Dermis lymphatic vessel endothelial cell (primary cell): ENCODE data around the gene SGK2. TPM values are rescaled to one million over a fixed set of nuclear protein-coding genes. Genes with fewer than 3 reads are reported as not detected.

Source experiments
- total RNA-seq: library from RNA; depleted of rRNA; stranded (reverse); fragments of >200 nt; gene quantifications from 2 replicates; pipeline ENCODE4 v1.2.1, GENCODE V29; 2014

SGK2 gene
- 0.09 and 0.43 TPM in 2 replicates for total RNA-seq

GRCh38 chr20:43558412-43559146, at the start of gene SGK2:
TSS of gene SGK2 (plus strand) at chr20:43559027. CDS start at chr20:43566496, 7,469 bp downstream.

GRCh38 chr20:43590392-43591303, 31.8 kb downstream of the SGK2 start, which contains the start of gene IFT52:
TSS of gene IFT52 (plus strand) at chr20:43590937. CDS start at chr20:43594699, 3,762 bp downstream.

Other genes starting within 250 kb of the SGK2 start
- gene SRSF6, start 101.1 kb upstream of the SGK2 start, total RNA-seq = 55.5 and 57.0 TPM in 2 replicates
- gene L3MBTL1, start 51.3 kb upstream of the SGK2 start, total RNA-seq = 3.4 and 4.9 TPM in 2 replicates
- gene IFT52, start 31.9 kb downstream of the SGK2 start, total RNA-seq = 28.6 and 37.4 TPM in 2 replicates
- 1.8 and 2.6 TPM in 2 replicates for gene MYBL2, start 108.1 kb downstream of the SGK2 start, total RNA-seq
- 0.09 TPM in 1 of 2 replicates, not detected in the other for gene GTSF1L, start 168.0 kb downstream of the SGK2 start, total RNA-seq